ENCODE results near the gene CEP131. TPM values are rescaled to one million over a fixed set of nuclear protein-coding genes. Genes with fewer than 3 reads are reported as not detected.

CEP131 gene
- total and polyA plus RNA-seq, 7 donors = 3.7 to 8.6 (median 4.9) TPM

- Histone ChIP-seq H3K27me3 (ENCODE audit: insufficient read depth in 3 of 3, low read length in 2 of 3) (no peaks in the 10 kb centered on the region), H3K36me3 (ENCODE audit: insufficient read depth in 1 of 2, low read depth in 1 of 2) (peaks cover 0 to 7% of the 10 kb centered on the region in 2 donors), H3K27ac (no peak overlapping the region), H3K9me3 (no peaks in the 10 kb centered on the region), H3K4me1 (peaks cover 18% of the 10 kb centered on the region), H3K4me3 (peak overlapping the region; percentile 84)
- ATAC-seq = peak in 2 of 4 donors; percentile 4 to 5
- no peak for DNase-seq
- 0 to 1% (median 1%) methylated on average over 13 to 30 of the region's 30 CpGs for WGBS, 3 donors
- no peak for TF ChIP-seq CTCF (IDR thresholded peaks at IDR 0.05)
- intact Hi-C loops (cut with DNase I) = no loop called here
Measured at GRCh38 chr17:81222620-81222905, 202 bp downstream of the CEP131 start.

GRCh38 chr17:81221842-81222619 is 734 bp downstream of the CEP131 start:
- 14 to 25% (median 18%) methylated on average over 22 to 24 of the region's 24 CpGs for WGBS, 3 donors
- no peak for TF ChIP-seq CTCF (IDR thresholded peaks at IDR 0.05)
- intact Hi-C loops (cut with DNase I) = no loop called here
- ATAC-seq = no peak
- Histone ChIP-seq H3K9me3 (no peaks in the 10 kb centered on the region), H3K36me3 (ENCODE audit: insufficient read depth in 1 of 2, low read depth in 1 of 2) (peaks cover 0 to 7% of the 10 kb centered on the region in 2 donors), H3K4me3 (peak overlapping the region; percentile 84), H3K4me1 (peaks cover 18% of the 10 kb centered on the region), H3K27ac (no peak overlapping the region), H3K27me3 (ENCODE audit: insufficient read depth in 3 of 3, low read length in 2 of 3) (no peaks in the 10 kb centered on the region)
- peak in 1 of 2 donors; percentile 55 for DNase-seq

GRCh38 chr17:81221371-81221841 is 1.4 kb downstream of the CEP131 start:
- DNase-seq (peak in 1 of 2 donors; percentile 54), ATAC-seq (no peak)
- Histone ChIP-seq H3K9me3 (no peaks in the 10 kb centered on the region), H3K27me3 (ENCODE audit: insufficient read depth in 3 of 3, low read length in 2 of 3) (no peaks in the 10 kb centered on the region), H3K27ac (no peak overlapping the region), H3K4me3 (peak overlapping the region; percentile 84), H3K36me3 (ENCODE audit: insufficient read depth in 1 of 2, low read depth in 1 of 2) (peaks cover 0 to 7% of the 10 kb centered on the region in 2 donors), H3K4me1 (peaks cover 18% of the 10 kb centered on the region)
- intact Hi-C loops (cut with DNase I) = no loop called here
- TF ChIP-seq CTCF (IDR thresholded peaks at IDR 0.05) = no peak
- WGBS, 3 donors = 63 to 68% (median 63%) methylated on average over 11 of the region's 11 CpGs

GRCh38 chr17:81219476-81220180 is 3.1 kb downstream of the CEP131 start:
- DNase-seq (no peak), ATAC-seq (no peak)
- 93 to 97% (median 95%) methylated on average over 24 of the region's 24 CpGs for WGBS, 3 donors

More at GRCh38 chr17:81219476-81220180, 3.1 kb downstream of the CEP131 start:
- TF ChIP-seq CTCF (IDR thresholded peaks at IDR 0.05) = no peak
- intact Hi-C loops (cut with DNase I) = no loop called here
- H3K36me3 ChIP-seq (ENCODE audit: insufficient read depth in 1 of 2, low read depth in 1 of 2) = peaks cover 0 to 7% of the 10 kb centered on the region in 2 donors
- no peak overlapping the region for H3K27ac ChIP-seq
- peaks cover 18% of the 10 kb centered on the region for H3K4me1 ChIP-seq
- no peaks in the 10 kb centered on the region for H3K9me3 ChIP-seq
- H3K27me3 ChIP-seq (ENCODE audit: insufficient read depth in 3 of 3, low read length in 2 of 3) = no peaks in the 10 kb centered on the region
- H3K4me3 ChIP-seq = no peak overlapping the region
